ENCODE results near the gene ERCC2.
"Not testable (repeated sequence)": the region's sequence is repeated elsewhere in the genome, so short reads cannot be mapped to it uniquely, and the experiment has no call there.

Gene ERCC2

DNA sequence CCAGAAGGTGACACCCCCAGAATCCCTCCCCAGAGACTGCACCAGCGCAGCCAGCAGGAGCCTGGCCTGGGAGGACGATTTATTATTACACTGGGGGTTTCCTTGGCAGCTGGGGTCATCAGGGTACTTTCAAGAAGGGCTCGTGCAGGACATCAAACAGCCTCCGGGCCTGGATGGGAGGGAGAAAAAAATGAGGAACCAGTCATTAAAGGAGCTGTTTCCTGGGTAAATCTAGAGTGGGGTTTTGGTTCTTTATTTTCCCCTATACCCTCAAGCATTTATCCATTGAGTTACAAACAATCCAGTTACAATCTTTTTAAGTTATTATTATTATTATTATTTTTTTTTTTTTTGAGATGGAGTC is 39.2 kb upstream of the ERCC2 start:
- DNase-seq (ENCODE audit: low read depth), result no peak

DNA sequence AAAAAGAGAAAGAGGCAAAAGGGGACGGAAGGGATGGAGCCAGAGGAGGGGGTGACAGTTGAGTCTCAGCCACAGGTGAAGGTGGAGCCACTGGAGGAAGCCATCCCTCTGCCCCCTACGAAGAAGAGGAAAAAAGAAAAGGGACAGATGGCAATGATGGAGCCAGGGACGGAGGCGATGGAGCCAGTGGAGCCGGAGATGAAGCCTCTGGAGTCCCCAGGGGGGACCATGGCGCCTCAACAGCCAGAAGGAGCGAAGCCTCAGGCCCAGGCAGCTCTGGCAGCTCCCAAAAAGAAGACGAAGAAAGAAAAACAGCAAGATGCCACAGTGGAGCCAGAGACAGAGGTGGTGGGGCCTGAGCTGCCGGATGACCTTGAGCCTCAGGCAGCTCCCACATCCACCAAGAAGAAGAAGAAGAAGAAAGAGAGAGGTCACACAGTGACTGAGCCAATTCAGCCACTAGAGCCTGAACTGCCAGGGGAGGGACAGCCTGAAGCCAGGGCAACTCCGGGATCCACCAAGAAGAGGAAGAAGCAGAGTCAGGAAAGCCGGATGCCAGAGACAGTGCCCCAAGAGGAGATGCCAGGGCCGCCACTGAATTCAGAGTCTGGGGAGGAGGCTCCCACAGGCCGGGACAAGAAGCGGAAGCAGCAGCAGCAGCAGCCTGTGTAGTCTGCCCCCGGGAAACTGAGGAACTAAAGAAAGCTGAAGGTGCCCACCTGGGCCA is 38.6 kb upstream of the ERCC2 start:
- no peak for DNase-seq (ENCODE audit: low read depth)
- TF ChIP-seq, protein P1, sequence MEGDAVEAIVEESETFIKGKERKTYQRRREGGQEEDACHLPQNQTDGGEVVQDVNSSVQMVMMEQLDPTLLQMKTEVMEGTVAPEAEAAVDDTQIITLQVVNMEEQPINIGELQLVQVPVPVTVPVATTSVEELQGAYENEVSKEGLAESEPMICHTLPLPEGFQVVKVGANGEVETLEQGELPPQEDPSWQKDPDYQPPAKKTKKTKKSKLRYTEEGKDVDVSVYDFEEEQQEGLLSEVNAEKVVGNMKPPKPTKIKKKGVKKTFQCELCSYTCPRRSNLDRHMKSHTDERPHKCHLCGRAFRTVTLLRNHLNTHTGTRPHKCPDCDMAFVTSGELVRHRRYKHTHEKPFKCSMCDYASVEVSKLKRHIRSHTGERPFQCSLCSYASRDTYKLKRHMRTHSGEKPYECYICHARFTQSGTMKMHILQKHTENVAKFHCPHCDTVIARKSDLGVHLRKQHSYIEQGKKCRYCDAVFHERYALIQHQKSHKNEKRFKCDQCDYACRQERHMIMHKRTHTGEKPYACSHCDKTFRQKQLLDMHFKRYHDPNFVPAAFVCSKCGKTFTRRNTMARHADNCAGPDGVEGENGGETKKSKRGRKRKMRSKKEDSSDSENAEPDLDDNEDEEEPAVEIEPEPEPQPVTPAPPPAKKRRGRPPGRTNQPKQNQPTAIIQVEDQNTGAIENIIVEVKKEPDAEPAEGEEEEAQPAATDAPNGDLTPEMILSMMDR (IDR thresholded peaks at IDR 0.05; ENCODE audit: low read length, missing control alignments), result no peak
- no peak overlapping the region for H3K4me3 ChIP-seq (replicated peaks; ENCODE audit: low read depth, low read length)

More for the DNA sequence above, 39.2 kb upstream of the ERCC2 start:
- no peak overlapping the region for H3K4me3 ChIP-seq (replicated peaks; ENCODE audit: low read depth, low read length)
- TF ChIP-seq, protein P1 (IDR thresholded peaks at IDR 0.05; ENCODE audit: low read length, missing control alignments), result no peak

DNA sequence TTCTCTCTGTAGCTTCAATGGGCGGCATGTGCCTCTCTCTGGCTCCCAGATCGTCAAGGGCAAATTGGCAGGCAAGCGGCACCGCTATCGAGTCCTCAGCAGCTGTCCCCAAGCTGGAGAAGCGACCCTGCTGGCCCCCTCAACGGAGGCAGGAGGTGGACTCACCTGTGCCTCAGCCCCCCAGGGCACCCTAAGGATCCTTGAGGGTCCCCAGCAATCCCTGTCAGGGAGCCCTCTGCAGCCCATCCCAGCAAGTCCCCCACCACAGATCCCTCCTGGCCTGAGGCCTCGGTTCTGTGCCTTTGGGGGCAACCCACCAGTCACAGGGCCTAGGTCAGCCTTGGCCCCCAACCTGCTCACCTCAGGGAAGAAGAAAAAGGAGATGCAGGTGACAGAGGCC is 37.7 kb upstream of the ERCC2 start:
- no peak for DNase-seq (ENCODE audit: low read depth)
- H3K4me3 ChIP-seq (replicated peaks; ENCODE audit: low read depth, low read length), result no peak overlapping the region
- TF ChIP-seq, protein P1 (IDR thresholded peaks at IDR 0.05; ENCODE audit: low read length, missing control alignments), result no peak

DNA sequence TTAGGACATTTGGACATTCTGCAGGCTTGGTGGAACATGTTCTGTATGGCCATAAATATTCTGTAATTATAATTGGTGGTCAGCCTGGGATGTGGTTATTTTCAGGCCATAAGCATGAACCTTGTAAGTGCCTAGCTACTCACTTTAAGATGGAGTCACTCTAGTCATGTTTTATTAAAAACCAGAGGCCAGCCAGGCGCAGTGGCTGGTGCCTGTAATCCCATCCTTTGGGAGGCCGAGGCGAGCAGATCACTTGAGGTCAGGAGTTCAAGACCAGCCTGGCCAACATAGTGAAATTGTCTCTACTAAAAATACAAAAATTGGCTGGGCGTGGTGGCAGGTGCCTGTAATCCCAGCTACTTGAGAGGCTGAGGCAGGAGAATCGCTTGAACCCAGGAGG is 37.2 kb upstream of the ERCC2 start:
- not testable (repeated sequence) for DNase-seq (ENCODE audit: low read depth)
- peak overlapping the region; percentile 76 for H3K4me3 ChIP-seq (replicated peaks; ENCODE audit: low read depth, low read length)

DNA sequence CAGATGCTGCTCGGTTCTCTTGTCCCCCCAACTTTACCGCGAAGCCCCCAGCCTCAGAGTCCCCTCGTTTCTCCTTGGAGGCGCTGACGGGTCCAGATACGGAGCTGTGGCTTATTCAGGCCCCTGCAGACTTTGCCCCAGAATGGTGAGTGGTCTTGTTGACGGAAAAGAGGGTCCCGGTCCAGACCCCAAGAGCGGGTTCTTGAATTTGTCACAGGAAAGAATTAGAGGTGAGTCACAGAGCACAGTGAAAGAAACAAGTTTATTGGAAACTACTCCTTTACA is 36.7 kb upstream of the ERCC2 start:
- TF ChIP-seq, protein P1 (IDR thresholded peaks at IDR 0.05; ENCODE audit: low read length, missing control alignments), result no peak
- no peak for DNase-seq (ENCODE audit: low read depth)
- peak overlapping the region; percentile 76 for H3K4me3 ChIP-seq (replicated peaks; ENCODE audit: low read depth, low read length)

DNA sequence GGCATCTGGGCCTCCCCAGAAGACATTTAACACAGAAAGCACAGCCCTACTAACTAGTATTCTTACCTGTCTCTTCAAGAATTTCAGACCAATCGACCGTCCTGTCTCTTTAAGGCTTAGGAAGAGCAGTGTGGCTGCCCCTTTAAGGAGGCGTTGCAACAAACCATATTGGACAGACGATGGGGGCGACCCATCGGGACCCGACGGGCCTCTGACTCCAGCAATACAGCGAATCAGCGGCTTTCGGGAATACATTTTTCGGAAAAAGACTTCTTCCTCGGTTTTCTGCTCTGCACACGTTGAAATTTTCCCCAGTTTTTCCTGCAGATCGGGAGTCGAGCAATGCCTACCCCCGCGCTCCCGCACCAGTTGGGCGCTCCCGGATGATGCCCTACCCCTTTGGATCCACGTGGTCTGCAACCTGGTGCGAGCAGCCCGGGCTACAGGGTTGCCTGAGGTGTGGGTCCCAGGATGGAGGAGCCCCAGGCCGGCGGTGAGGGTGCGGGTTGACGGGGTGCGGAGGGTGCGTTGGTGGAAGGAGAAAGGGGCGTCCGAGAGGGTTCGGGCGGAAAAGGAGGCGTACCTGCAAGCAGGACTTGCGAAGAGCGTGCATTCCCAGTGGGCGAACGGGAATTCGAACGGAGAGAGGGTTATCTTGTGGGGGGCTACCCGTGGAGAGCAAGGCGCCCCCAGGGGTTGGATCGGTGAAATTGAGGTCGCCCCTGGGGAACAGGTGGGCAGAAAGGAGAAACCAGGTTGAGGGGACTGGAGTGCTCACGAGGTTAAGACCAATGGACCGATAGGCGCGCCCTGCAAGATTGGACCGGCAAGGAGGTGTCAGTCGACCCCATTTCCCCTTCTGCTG is 36.1 kb upstream of the ERCC2 start, which contains the start of gene POLR1G:
TSS of gene POLR1G (plus strand) at position 419 of the 865 bp plus-strand sequence. CDS start at position 472, 53 bp downstream.
- peak; percentile 80 for DNase-seq (ENCODE audit: low read depth)
- TF ChIP-seq, protein P1 (IDR thresholded peaks at IDR 0.05; ENCODE audit: low read length, missing control alignments), result no peak
- peak within 1 kb of the TSS; percentile 76 for H3K4me3 ChIP-seq (replicated peaks; ENCODE audit: low read depth, low read length)

DNA sequence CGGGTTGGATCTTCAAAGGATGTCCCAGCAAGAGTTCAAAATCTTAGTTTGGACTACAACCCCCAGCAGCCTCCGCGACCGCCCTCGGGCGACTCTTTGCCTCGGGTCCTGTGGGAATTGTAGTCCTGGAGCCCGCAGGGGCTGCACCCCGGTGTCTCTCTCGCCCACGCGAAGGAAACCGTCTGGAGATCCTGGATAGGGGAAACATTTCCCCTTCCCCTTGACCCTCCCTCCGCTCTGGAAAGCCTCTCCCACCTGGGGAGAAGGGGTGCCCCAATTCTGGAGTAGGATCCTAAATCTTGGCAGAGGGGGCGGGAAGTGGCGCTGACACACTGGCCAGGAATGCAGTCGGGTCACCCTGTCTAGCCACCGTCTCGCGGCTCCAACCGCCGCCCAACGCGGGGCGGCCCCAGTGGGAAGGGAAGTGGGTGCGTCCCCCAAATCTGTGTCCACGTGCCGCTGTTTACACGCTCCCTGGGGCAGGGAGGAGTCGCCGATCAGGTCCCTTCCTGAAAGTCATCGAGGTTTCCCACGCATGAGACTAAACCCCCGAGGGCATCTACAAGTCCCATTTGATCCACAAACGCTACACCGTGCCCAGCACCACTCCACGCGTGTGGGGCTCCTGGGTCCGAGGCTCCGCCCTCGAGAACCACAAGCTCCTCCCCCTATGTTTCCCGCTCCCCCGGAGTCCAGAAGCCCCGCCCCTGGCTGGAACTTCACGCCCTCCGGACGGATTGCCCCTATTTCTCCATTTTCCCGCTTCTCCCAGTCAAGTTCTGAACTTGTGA is 35.3 kb upstream of the ERCC2 start:
- TF ChIP-seq, protein P1 (IDR thresholded peaks at IDR 0.05; ENCODE audit: low read length, missing control alignments), result no peak
- H3K4me3 ChIP-seq (replicated peaks; ENCODE audit: low read depth, low read length), result peak overlapping the region; percentile 76
- peak; percentile 92 for DNase-seq (ENCODE audit: low read depth)

Measured in fibroblast of pulmonary artery (primary cell).